HEK293 (cell line): ENCODE measurements around the gene TAX1BP1.

Experiments
- CTCF ChIA-PET: fragments of 350-600 bp; formaldehyde crosslinking; extraction: SDS; loops from one replicate; lab custom pipeline; 2021; ENCODE audit warnings: antibody characterized with exemption; lab: Yijun Ruan, JAX
- POLR2A ChIA-PET: fragments of 300-600 bp; formaldehyde crosslinking; extraction: SDS; loops from one replicate; lab custom pipeline; 2020; ENCODE audit warnings: antibody characterized with exemption, inconsistent platforms; lab: Yijun Ruan, JAX
- H3K27ac ChIP-seq: fragments of 200-500 bp; sonication (Bioruptor generic); 2 replicates; pipeline ENCODE4 v1.5.1; 2014; ENCODE audit warnings: low read depth, low read length, control low read depth, inconsistent platforms; ENCODE audit errors: extremely low read depth
- H3K36me3 ChIP-seq, 2 experiments: fragments of 200-500 bp in 1 of 2; sonication (Bioruptor generic) in 1 of 2; 1 replicate in 1 of 2; 2 replicates in 1 of 2; pipeline ENCODE4 v1.5.1; 2014 to 2017; ENCODE audit warnings: inconsistent platforms in 2 of 2, low read length in 2 of 2; ENCODE audit not compliant: control insufficient read depth in 2 of 2, insufficient read depth in 1 of 2
- H3K4me1 ChIP-seq: fragments of 200-500 bp; sonication (Bioruptor generic); 2 replicates; pipeline ENCODE4 v1.5.1; 2014; ENCODE audit warnings: mild to moderate bottlenecking, low read length, inconsistent platforms; ENCODE audit not compliant: control insufficient read depth, insufficient read depth
- H3K4me3 ChIP-seq: 2 replicates; pipeline ENCODE4 v1.5.1; 2011; ENCODE audit warnings: low read depth, mild to moderate bottlenecking, control low read depth, low read length, moderate library complexity
- H3K9me3 ChIP-seq: fragments of 200-500 bp; sonication (Bioruptor generic); 2 replicates; pipeline ENCODE4 v1.5.1; 2014; ENCODE audit warnings: low read depth, low read length, inconsistent platforms; ENCODE audit not compliant: control insufficient read depth, insufficient read depth
- HOXC10 ChIP-seq: sonication (generic); formaldehyde crosslinking; IDR thresholded peaks from 2 replicates; pipeline ENCODE4 v1.8.1; 2023; ENCODE audit warnings: mild to moderate bottlenecking, missing genetic modification reagents
- HOXD13 ChIP-seq: sonication (generic); formaldehyde crosslinking; IDR thresholded peaks from 2 replicates; pipeline ENCODE4 v1.8.0; 2022; ENCODE audit warnings: missing genetic modification reagents, borderline replicate concordance
- KLF1 ChIP-seq: fragments of 450-650 bp; formaldehyde crosslinking; IDR thresholded peaks from 2 replicates; pipeline ENCODE4 v1.5.1; 2016; ENCODE audit warnings: missing biosample characterization, missing genetic modification characterization
- PRDM1 ChIP-seq: fragments of 450-650 bp; formaldehyde crosslinking; IDR thresholded peaks from 2 replicates; pipeline ENCODE4; 2016; ENCODE audit warnings: missing biosample characterization, missing genetic modification characterization
- WT1 ChIP-seq: fragments of 450-650 bp; formaldehyde crosslinking; IDR thresholded peaks from 2 replicates; pipeline ENCODE4 v1.5.1; 2016; ENCODE audit warnings: missing biosample characterization, missing genetic modification characterization
- YY2 ChIP-seq: fragments of 450-650 bp; formaldehyde crosslinking; IDR thresholded peaks from 2 replicates; pipeline ENCODE4 v1.5.1; 2016; ENCODE audit warnings: missing biosample characterization, missing genetic modification characterization
- ZBTB21 ChIP-seq: fragments of 450-650 bp; formaldehyde crosslinking; IDR thresholded peaks from 2 replicates; pipeline ENCODE4 v1.5.1; 2017; ENCODE audit warnings: missing biosample characterization, missing genetic modification characterization
- ZBTB44 ChIP-seq: fragments of 450-650 bp; IDR thresholded peaks from 2 replicates; pipeline ENCODE4 v1.5.1; 2018; ENCODE audit warnings: missing biosample characterization, mild to moderate bottlenecking, missing genetic modification characterization
- ZBTB6 ChIP-seq: fragments of 450-650 bp; formaldehyde crosslinking; IDR thresholded peaks from 2 replicates; pipeline ENCODE4 v1.5.1; 2017; ENCODE audit warnings: missing biosample characterization, missing genetic modification characterization
- ZNF10 ChIP-seq: fragments of 450-650 bp; formaldehyde crosslinking; IDR thresholded peaks from 2 replicates; pipeline ENCODE4 v1.5.1; 2017; ENCODE audit warnings: missing biosample characterization, missing genetic modification characterization
- ZNF140 ChIP-seq: fragments of 450-650 bp; formaldehyde crosslinking; IDR thresholded peaks from 2 replicates; pipeline ENCODE4 v1.5.1; 2016; ENCODE audit warnings: missing biosample characterization, missing genetic modification characterization
- ZNF19 ChIP-seq: fragments of 450-650 bp; formaldehyde crosslinking; IDR thresholded peaks from 2 replicates; pipeline ENCODE4; 2016; ENCODE audit warnings: missing biosample characterization, missing genetic modification characterization, low read depth
- ZNF202 ChIP-seq: fragments of 450-650 bp; formaldehyde crosslinking; IDR thresholded peaks from 2 replicates; pipeline ENCODE4 v1.5.1; 2016; ENCODE audit warnings: missing biosample characterization, missing genetic modification characterization, borderline replicate concordance
- ZNF302 ChIP-seq: fragments of 450-650 bp; formaldehyde crosslinking; IDR thresholded peaks from 2 replicates; pipeline ENCODE4 v1.5.1; 2016; ENCODE audit warnings: missing biosample characterization, missing genetic modification characterization, low read depth
- ZNF404 ChIP-seq: fragments of 450-650 bp; formaldehyde crosslinking; IDR thresholded peaks from 2 replicates; pipeline ENCODE4 v1.5.1; 2017; ENCODE audit warnings: missing biosample characterization, missing genetic modification characterization
- ZNF561 ChIP-seq: fragments of 450-650 bp; IDR thresholded peaks from 2 replicates; pipeline ENCODE4 v1.5.1; 2018; ENCODE audit warnings: missing biosample characterization, missing genetic modification characterization, borderline replicate concordance
- ZNF585B ChIP-seq: fragments of 450-650 bp; formaldehyde crosslinking; IDR thresholded peaks from 2 replicates; pipeline ENCODE4 v1.5.1; 2016; ENCODE audit warnings: missing biosample characterization, missing genetic modification characterization
- ZNF629 ChIP-seq: fragments of 450-650 bp; formaldehyde crosslinking; IDR thresholded peaks from 2 replicates; pipeline ENCODE4 v1.5.1; 2017; ENCODE audit warnings: missing biosample characterization, missing genetic modification characterization
- ZNF670 ChIP-seq: fragments of 450-650 bp; formaldehyde crosslinking; IDR thresholded peaks from 2 replicates; pipeline ENCODE4 v1.5.1; 2016; ENCODE audit warnings: missing biosample characterization, missing genetic modification characterization, low read depth
- ZNF692 ChIP-seq: fragments of 450-650 bp; formaldehyde crosslinking; IDR thresholded peaks from 2 replicates; pipeline ENCODE4 v1.5.1; 2016; ENCODE audit warnings: missing biosample characterization, missing genetic modification characterization
- ZNF777 ChIP-seq: fragments of 450-650 bp; formaldehyde crosslinking; IDR thresholded peaks from 2 replicates; pipeline ENCODE4 v1.5.1; 2017; ENCODE audit warnings: missing biosample characterization, missing genetic modification characterization, borderline replicate concordance
- ZNF785 ChIP-seq: fragments of 450-650 bp; formaldehyde crosslinking; IDR thresholded peaks from 2 replicates; pipeline ENCODE4 v1.5.1; 2016; ENCODE audit warnings: missing biosample characterization, missing genetic modification characterization
- ZNF837 ChIP-seq: fragments of 450-650 bp; formaldehyde crosslinking; IDR thresholded peaks from 2 replicates; pipeline ENCODE4 v1.5.1; 2016; ENCODE audit warnings: missing biosample characterization, missing genetic modification characterization
- TF ChIP-seq, protein P1 (sequence below): fragments of 450-650 bp; formaldehyde crosslinking; IDR thresholded peaks from 2 replicates; pipeline ENCODE4 v1.5.1; 2016; ENCODE audit warnings: missing biosample characterization, missing genetic modification characterization

Gene TAX1BP1

DNA sequence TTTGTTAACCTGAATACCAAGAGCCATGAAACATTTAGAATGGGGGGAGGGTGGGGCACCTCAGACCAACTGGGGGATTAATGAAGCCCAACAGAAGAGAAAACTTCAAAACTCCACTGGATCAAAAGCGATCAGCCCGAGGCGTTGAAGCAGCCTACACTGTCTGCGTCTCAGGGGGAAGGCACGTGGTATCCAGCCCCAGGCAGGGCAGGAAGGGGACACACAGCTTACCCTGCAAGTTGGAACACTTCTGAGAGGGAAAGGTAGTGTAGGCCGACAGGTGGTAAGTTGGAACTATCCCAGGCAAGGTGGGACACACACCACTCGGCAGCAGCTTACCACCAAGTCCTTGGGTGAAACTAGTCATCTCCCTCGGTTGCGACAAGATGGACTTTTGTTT, 102.9 kb downstream of the TAX1BP1 start:
- TF ChIP-seq HOXD13 (CRISPR knock-in tag) (no peak), ZNF837 (no peak), HOXC10 (CRISPR knock-in tag) (no peak), ZNF202 (no peak), ZBTB44 (tag by site-specific recombination) (no peak), ZNF19 (tag by site-specific recombination) (no peak)
- TF ChIP-seq, protein P1, sequence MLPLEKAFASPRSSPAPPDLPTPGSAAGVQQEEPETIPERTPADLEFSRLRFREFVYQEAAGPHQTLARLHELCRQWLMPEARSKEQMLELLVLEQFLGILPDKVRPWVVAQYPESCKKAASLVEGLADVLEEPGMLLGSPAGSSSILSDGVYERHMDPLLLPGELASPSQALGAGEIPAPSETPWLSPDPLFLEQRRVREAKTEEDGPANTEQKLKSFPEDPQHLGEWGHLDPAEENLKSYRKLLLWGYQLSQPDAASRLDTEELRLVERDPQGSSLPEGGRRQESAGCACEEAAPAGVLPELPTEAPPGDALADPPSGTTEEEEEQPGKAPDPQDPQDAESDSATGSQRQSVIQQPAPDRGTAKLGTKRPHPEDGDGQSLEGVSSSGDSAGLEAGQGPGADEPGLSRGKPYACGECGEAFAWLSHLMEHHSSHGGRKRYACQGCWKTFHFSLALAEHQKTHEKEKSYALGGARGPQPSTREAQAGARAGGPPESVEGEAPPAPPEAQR (tag by site-specific recombination): no peak
- H3K36me3 ChIP-seq: peaks cover 0 to 13% of the 10 kb centered on the region in 2 experiments; a peak in 1 of 3 replicates
- no peak overlapping the region for H3K4me3 ChIP-seq
- POLR2A ChIA-PET: no interaction called here
- no peaks in the 10 kb centered on the region for H3K4me1 ChIP-seq
- CTCF ChIA-PET: no interaction called here
- no peaks in the 10 kb centered on the region for H3K9me3 ChIP-seq
- no peak overlapping the region for H3K27ac ChIP-seq

DNA sequence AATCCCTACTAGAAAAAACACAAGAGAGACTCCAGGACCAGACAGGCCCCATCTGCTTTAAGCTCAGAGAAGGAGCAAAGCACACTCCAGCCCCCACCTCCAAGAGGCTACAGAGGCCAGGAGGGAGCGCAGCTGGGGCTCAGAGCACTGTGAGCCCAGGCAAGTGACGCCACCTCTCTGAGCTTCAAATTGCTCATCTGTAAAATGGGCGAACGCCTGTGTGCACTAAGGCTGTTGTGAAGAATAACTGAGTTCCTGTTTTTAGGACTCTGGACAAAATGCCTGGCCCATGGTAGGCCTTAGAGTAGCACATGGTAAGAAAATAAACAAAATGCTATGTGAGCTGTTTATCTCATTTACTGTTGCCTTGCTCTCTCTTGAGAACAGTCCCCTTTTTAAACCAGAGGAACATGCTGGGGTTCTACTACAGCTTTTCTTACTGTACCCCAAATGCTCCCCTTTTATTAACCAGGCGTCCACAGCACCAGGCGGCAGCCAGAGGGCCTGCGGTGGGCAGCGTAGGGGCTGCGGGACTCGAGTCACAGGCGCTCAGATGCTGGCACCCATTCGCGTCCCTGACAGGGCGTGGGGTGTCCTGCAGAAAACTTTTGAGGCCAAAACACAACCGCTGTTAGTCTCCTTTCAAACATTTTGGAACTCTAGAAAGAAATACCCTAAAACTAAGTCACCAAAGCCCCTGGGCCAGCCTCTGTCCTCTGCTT, 103.8 kb downstream of the TAX1BP1 start:
- H3K9me3 ChIP-seq: no peaks in the 10 kb centered on the region
- TF ChIP-seq ZNF140: no peak

DNA sequence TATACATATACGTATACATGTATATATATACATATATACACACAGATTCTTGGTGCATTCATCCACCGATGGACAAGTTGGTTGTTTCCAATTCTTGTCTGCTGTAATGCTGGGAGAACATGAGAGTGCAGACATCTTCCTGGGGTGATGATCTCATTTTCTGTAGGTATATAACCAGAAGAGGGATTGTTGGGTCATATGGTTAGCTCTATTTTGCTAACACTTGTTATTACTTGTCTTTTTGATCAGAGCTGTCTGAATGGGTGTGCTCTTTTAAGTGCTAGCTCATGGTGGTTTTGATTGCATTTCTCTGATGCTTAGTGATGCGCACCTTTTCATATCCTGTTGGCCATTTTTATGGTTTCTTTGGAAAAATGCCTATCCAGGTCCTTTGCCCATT, 106.4 kb downstream of the TAX1BP1 start:
- TF ChIP-seq WT1 (no peak), ZBTB21 (no peak), ZNF785 (tag by site-specific recombination) (no peak), ZNF561 (tag by site-specific recombination) (no peak), ZBTB6 (tag by site-specific recombination) (no peak), ZNF629 (tag by site-specific recombination) (no peak), ZNF670 (no peak), YY2 (tag by site-specific recombination) (no peak), ZNF404 (tag by site-specific recombination) (no peak), ZNF585B (tag by site-specific recombination) (no peak), PRDM1 (tag by site-specific recombination) (no peak), KLF1 (no peak), ZNF692 (tag by site-specific recombination) (no peak), ZNF10 (tag by site-specific recombination) (no peak), ZNF302 (no peak), ZNF777 (tag by site-specific recombination) (no peak)
- TF ChIP-seq, all 188 proteins: peak for 0
- CTCF ChIA-PET: no interaction called here
- no peaks in the 10 kb centered on the region for H3K4me1 ChIP-seq
- no peaks in the 10 kb centered on the region for H3K36me3 ChIP-seq
- H3K27ac ChIP-seq: no peak overlapping the region
- H3K4me3 ChIP-seq: no peak overlapping the region
- H3K9me3 ChIP-seq: no peaks in the 10 kb centered on the region
- POLR2A ChIA-PET: no interaction called here

More for the DNA sequence above, 103.8 kb downstream of the TAX1BP1 start:
- no peak overlapping the region for H3K4me3 ChIP-seq
- ChIA-PET CTCF (interaction anchor here (0.6 to 1.2 kb wide), 2 partner anchors 234 to 338 kb away, joined by 3 read pairs; no protein-coding TSS in a partner anchor), POLR2A (interaction anchor here (0.5 kb wide), 1 partner anchor 17 kb away, joined by 3 read pairs; no protein-coding TSS in a partner anchor)
- H3K4me1 ChIP-seq: no peaks in the 10 kb centered on the region
- H3K27ac ChIP-seq: no peak overlapping the region
- H3K36me3 ChIP-seq: peaks cover 0 to 9% of the 10 kb centered on the region in 2 experiments; a peak in 1 of 3 replicates
